HEK293T (cell line): ENCODE results near the gene SLC35A3.
A peak's percentile ranks its signal among the peaks of the same experiment; 100 is the strongest.

Experiments used
- CTCF ChIA-PET: fragments of 350-600 bp; formaldehyde crosslinking; extraction: SDS; loops from one replicate; lab custom pipeline; 2021; ENCODE audit warnings: antibody characterized with exemption, inconsistent platforms; lab: Yijun Ruan, JAX
- POLR2A ChIA-PET: fragments of 350-600 bp; formaldehyde crosslinking; extraction: SDS; loops from one replicate; lab custom pipeline; 2020; ENCODE audit warnings: antibody characterized with exemption, inconsistent platforms; lab: Yijun Ruan, JAX
- DNase-seq: peaks from one replicate; pipeline ENCODE4 v3.0.0; 2012; ENCODE audit warnings: mixed read lengths; ENCODE audit errors: extremely low spot score
- ARNT ChIP-seq: fragments of 450-650 bp; IDR thresholded peaks from 2 replicates; pipeline ENCODE4 v1.6.1; 2017; ENCODE audit warnings: mild to moderate bottlenecking
- BHLHE40 ChIP-seq: fragments of 450-650 bp; IDR thresholded peaks from 2 replicates; pipeline ENCODE4 v1.6.1; 2016; ENCODE audit warnings: mild to moderate bottlenecking, moderate library complexity, borderline replicate concordance
- CTBP1 ChIP-seq: fragments of 450-650 bp; IDR thresholded peaks from 2 replicates; pipeline ENCODE4 v1.6.1; 2016; ENCODE audit warnings: borderline replicate concordance
- ELF4 ChIP-seq: fragments of 450-650 bp; IDR thresholded peaks from 2 replicates; pipeline ENCODE4 v1.6.1; 2017; ENCODE audit warnings: antibody characterized with exemption
- FOXA1 ChIP-seq: fragments of 450-650 bp; IDR thresholded peaks from 2 replicates; pipeline ENCODE4 v1.6.1; 2016; ENCODE audit warnings: mild to moderate bottlenecking
- FOXK2 ChIP-seq: fragments of 450-650 bp; IDR thresholded peaks from 2 replicates; pipeline ENCODE4 v1.6.1; 2016; ENCODE audit warnings: mild to moderate bottlenecking
- FOXM1 ChIP-seq: fragments of 450-650 bp; IDR thresholded peaks from 2 replicates; pipeline ENCODE4 v1.6.1; 2017; ENCODE audit warnings: mild to moderate bottlenecking, borderline replicate concordance
- HDGF ChIP-seq: fragments of 450-650 bp; IDR thresholded peaks from 2 replicates; pipeline ENCODE4 v1.6.1; 2017; ENCODE audit warnings: antibody characterized with exemption, borderline replicate concordance
- L3MBTL2 ChIP-seq: fragments of 450-650 bp; conservative IDR thresholded peaks from 2 replicates; pipeline ENCODE4 v1.6.1; 2016; ENCODE audit warnings: mild to moderate bottlenecking
- LEF1 ChIP-seq: fragments of 450-650 bp; IDR thresholded peaks from 2 replicates; pipeline ENCODE4 v1.6.1; 2017; ENCODE audit warnings: mild to moderate bottlenecking, borderline replicate concordance
- NFRKB ChIP-seq: fragments of 450-650 bp; IDR thresholded peaks from 2 replicates; pipeline ENCODE4 v1.6.1; 2016; ENCODE audit warnings: mild to moderate bottlenecking, moderate library complexity
- PKNOX1 ChIP-seq: fragments of 450-650 bp; IDR thresholded peaks from 2 replicates; pipeline ENCODE4 v1.6.1; 2016
- SP1 ChIP-seq: fragments of 450-650 bp; IDR thresholded peaks from 2 replicates; pipeline ENCODE4 v1.6.1; 2017
- SUZ12 ChIP-seq: fragments of 450-650 bp; IDR thresholded peaks from 2 replicates; pipeline ENCODE4 v1.6.1; 2016; ENCODE audit warnings: mild to moderate bottlenecking
- TARDBP ChIP-seq: fragments of 450-650 bp; IDR thresholded peaks from 2 replicates; pipeline ENCODE4 v1.6.1; 2016
- ZNF384 ChIP-seq: fragments of 450-650 bp; IDR thresholded peaks from 2 replicates; pipeline ENCODE4 v1.6.1; 2016

SLC35A3 gene

DNA sequence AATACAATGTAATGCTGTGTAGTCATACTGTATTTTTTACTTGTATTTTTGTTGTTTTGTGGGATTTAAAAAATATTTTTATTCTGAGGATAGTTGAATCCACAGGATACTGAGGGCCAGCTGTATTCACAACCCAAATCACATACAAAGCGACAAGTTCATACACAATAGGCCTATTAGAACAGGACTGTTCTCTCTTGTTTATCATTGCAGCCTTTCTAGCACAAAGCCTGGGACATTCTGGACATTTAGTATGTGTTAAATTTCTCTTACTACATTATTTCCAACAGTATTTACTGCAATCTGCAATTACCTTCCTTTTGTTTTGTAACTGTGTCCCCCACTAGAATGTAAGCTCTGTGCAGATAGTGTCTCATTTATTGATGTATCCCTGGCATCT is 65.4 kb downstream of the SLC35A3 start:
- ChIA-PET POLR2A (interaction anchor here (1.2 kb wide), 1 partner anchor 185 kb away, joined by 3 read pairs; the partner anchor contains the start of gene AGL), CTCF (interaction anchor here (0.7 kb wide), 1 partner anchor 424 kb away, joined by 3 read pairs; no protein-coding TSS in a partner anchor)
- no peak for DNase-seq
- TF ChIP-seq CTBP1 (no peak), ARNT (no peak), TARDBP (no peak), LEF1 (no peak), FOXA1 (no peak), FOXM1 (no peak), ZNF384 (no peak), HDGF (no peak), L3MBTL2 (no peak), SUZ12 (no peak), PKNOX1 (no peak), FOXK2 (no peak), ELF4 (no peak), SP1 (no peak), BHLHE40 (no peak), NFRKB (no peak)

DNA sequence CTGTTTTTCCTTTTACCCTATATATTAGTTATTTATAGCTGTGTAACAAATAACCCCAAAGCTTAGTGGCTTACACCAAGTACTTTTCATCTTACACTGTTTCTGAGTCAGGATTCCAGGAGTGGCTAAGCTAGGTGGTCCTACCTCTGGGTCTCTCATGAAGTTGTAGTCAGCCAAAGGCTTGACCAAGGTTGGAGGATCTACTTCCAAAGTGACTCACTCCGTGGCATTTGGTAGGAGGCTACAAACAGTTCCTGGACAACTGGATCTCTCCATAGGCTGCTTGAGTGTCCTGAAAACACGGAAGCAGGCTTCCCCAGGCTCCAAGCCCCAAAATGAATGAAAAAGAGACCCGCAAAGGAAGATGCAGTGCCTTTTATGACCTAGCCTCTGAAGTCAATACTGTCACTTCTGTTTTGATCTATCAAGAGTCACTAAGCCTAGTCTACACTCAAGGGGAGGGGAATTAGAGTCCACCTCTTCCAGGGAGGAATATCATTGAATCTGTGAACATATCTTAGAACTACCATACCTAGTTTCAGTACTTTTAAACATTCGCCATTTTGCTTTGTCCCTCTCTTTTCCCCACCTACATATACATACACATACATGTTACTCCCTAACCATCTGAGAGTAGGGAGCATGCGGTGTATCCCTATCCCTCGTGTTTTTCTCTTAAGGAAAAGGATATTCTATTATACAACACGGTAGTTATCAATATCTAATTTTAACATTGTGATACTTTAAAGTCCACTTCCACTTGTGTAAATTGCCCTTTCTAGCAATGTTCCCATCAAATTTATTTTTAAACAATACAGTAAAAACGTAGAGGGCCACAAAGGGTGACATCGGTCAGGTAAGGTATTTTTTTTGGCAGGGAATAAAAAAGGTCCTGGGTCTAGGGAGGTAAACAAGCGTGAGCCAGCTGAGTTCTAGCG is 67.2 kb downstream of the SLC35A3 start:
- POLR2A ChIA-PET, result interaction anchor here (1.1 to 1.7 kb wide), 9 partner anchors 10 to 422 kb away, joined by 3 to 15 read pairs (median 4); partner anchors contain the start of genes AGL, RTCA and SLC35A3
- peak; percentile 12 for DNase-seq
- CTCF ChIA-PET, result interaction anchor here (0.6 kb wide), 1 partner anchor 418 kb away, joined by 3 read pairs; no protein-coding TSS in a partner anchor
- TF ChIP-seq LEF1, result no peak
- 0 out of 2 replicates have a peak, but pooled peaks have one; percentile 31 for TF ChIP-seq L3MBTL2

DNA sequence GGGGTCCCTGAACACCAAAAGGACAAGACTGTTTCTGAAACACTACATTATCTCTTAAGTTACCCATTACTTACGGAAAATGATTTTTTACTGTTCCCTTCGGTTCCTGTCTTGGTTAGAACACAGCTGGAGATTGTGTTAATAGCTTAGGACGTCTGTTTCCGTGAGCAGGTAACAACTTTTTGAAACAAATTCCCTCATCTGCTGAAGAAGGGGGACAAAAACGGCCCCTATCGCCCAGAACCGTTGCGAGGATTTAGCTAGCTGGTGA is 67.8 kb downstream of the SLC35A3 start:
- peak; percentile 22 for DNase-seq
- POLR2A ChIA-PET, result interaction anchor here (1.1 to 1.7 kb wide), 9 partner anchors 10 to 422 kb away, joined by 3 to 15 read pairs (median 4); partner anchors contain the start of genes AGL, RTCA and SLC35A3
- CTCF ChIA-PET, result interaction anchor here (0.6 kb wide), 2 partner anchors 258 to 417 kb away, joined by 3 to 6 read pairs; no protein-coding TSS in a partner anchor
- TF ChIP-seq PKNOX1, result no peak
- no peak for TF ChIP-seq CTBP1
- no peak for TF ChIP-seq TARDBP
- no peak for TF ChIP-seq FOXM1
- no peak for TF ChIP-seq ZNF384
- no peak for TF ChIP-seq NFRKB
- no peak for TF ChIP-seq ELF4
- no peak for TF ChIP-seq BHLHE40
- no peak for TF ChIP-seq FOXK2
- no peak for TF ChIP-seq LEF1
- no peak for TF ChIP-seq L3MBTL2
- no peak for TF ChIP-seq SUZ12
- no peak for TF ChIP-seq FOXA1
- no peak for TF ChIP-seq SP1
- no peak for TF ChIP-seq HDGF
- no peak for TF ChIP-seq ARNT

DNA sequence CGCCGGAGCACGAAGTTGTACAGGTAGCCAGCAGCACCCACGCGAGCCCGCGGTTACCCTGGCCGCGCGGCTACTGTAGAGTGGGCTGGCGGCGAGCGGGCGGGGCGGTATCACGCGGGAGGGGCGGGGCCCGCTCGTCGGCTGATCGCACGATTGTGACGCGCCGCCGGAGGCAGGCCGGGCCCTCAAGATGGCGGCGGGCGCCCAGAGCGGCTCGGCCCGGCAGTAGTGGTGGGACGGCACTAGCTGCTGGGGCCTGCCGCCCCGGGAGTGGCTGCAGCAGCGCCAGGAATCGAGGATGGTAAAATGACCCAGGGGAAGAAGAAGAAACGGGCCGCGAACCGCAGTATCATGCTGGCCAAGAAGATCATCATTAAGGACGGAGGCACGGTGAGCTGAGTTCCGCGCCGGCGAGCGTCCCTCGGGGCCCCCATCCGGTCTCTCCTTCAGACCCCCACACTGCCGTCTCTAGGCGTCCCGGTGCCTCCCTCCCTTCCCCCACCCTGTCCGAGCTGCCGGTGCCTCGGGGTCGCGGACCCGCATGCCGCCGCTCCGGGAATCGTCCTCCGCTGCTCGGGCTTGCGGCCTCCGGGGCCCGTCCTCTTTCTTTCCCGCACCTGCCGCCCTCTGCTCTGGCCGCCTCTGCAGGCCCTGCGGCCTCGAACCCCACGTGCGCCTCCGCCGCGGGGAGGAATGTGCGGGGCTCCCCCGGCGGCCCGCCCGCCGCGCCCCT is 68.3 kb downstream of the SLC35A3 start:
- ChIA-PET POLR2A (interaction anchor here (1.1 to 1.7 kb wide), 9 partner anchors 9 to 421 kb away, joined by 3 to 15 read pairs (median 4); partner anchors contain the start of genes AGL, RTCA and SLC35A3), CTCF (interaction anchor here (0.6 kb wide), 1 partner anchor 258 kb away, joined by 6 read pairs; no protein-coding TSS in a partner anchor)
- TF ChIP-seq NFRKB (peak; percentile 39; the same call in 1 of the 2 replicates), ZNF384 (no peak), TARDBP (peak; percentile 93), FOXM1 (0 out of 2 replicates have a peak, but pooled peaks have one; percentile 10), BHLHE40 (no peak), ELF4 (peak; percentile 63), LEF1 (no peak), CTBP1 (no peak), SP1 (no peak)
- peak; percentile 94 for DNase-seq

GRCh38 chr1:100038660-100039287 is 69.0 kb downstream of the SLC35A3 start:
- POLR2A ChIA-PET, result interaction anchor here (1.3 to 1.7 kb wide), 7 partner anchors 8 to 421 kb away, joined by 3 to 15 read pairs (median 5); partner anchors contain the start of genes AGL, RTCA and SLC35A3
- TF ChIP-seq FOXM1, result no peak
- no peak for TF ChIP-seq PKNOX1
- TF ChIP-seq BHLHE40, result no peak
- no peak for TF ChIP-seq ARNT
- no peak for TF ChIP-seq FOXK2
- TF ChIP-seq FOXA1, result no peak
- CTCF ChIA-PET, result no interaction called here
- peak; percentile 50 for DNase-seq
